Inferior parietal cortex (tissue), 1 donor: ENCODE data around the gene PTPRN2.

Experiments
- DNase-seq: peaks from one replicate; pipeline ENCODE4 v3.0.0-alpha.2; 2016; ENCODE audit errors: extremely low spot score

PTPRN2 gene

GRCh38 chr7:157560258-157560654, 1027.4 kb downstream of the PTPRN2 start:
- DNase-seq, result no peak

- DNase-seq, result no peak
These were observed 1027.9 kb downstream of the PTPRN2 start for GRCh38 chr7:157559596-157560257.

GRCh38 chr7:157558875-157559595, 1028.6 kb downstream of the PTPRN2 start:
- no peak for DNase-seq

GRCh38 chr7:157558516-157558874, 1029.1 kb downstream of the PTPRN2 start:
- DNase-seq, result no peak

GRCh38 chr7:157558061-157558460, 1029.6 kb downstream of the PTPRN2 start:
- DNase-seq, result no peak

- DNase-seq, result no peak
These were observed 1030.4 kb downstream of the PTPRN2 start for GRCh38 chr7:157557263-157557662.

GRCh38 chr7:157556642-157556944, 1031.0 kb downstream of the PTPRN2 start:
- DNase-seq, result no peak

GRCh38 chr7:157555944-157556641, 1031.5 kb downstream of the PTPRN2 start:
- DNase-seq, result no peak

- no peak for DNase-seq
These were observed 1032.3 kb downstream of the PTPRN2 start for GRCh38 chr7:157555313-157555712.

GRCh38 chr7:157554393-157555238, 1033.0 kb downstream of the PTPRN2 start:
- DNase-seq, result no peak

GRCh38 chr7:157553256-157553655, 1034.4 kb downstream of the PTPRN2 start:
- DNase-seq, result no peak

GRCh38 chr7:157552295-157552993, 1035.2 kb downstream of the PTPRN2 start:
- no peak for DNase-seq

- no peak for DNase-seq
These were observed 1036.1 kb downstream of the PTPRN2 start for GRCh38 chr7:157551325-157552070.

GRCh38 chr7:157550300-157551275, 1037.0 kb downstream of the PTPRN2 start:
- DNase-seq, result no peak

- no peak for DNase-seq
These were observed 1037.9 kb downstream of the PTPRN2 start for GRCh38 chr7:157549612-157550299.

GRCh38 chr7:157548691-157549303, 1038.8 kb downstream of the PTPRN2 start:
- DNase-seq, result no peak

- no peak for DNase-seq
These were observed 1040.0 kb downstream of the PTPRN2 start for GRCh38 chr7:157547611-157548010.

GRCh38 chr7:157547102-157547501, 1040.5 kb downstream of the PTPRN2 start:
- no peak for DNase-seq

GRCh38 chr7:157545681-157546060, 1042.0 kb downstream of the PTPRN2 start:
- DNase-seq, result no peak
